HL-60 (cell line): ENCODE measurements around the gene NUP210.

Experiments
- GABPA ChIP-seq: IDR thresholded peaks from 2 replicates; pipeline ENCODE4 v1.6.1; 2012; ENCODE audit warnings: low read depth
- TF ChIP-seq, protein P1 (sequence below): IDR thresholded peaks from one replicate; pipeline ENCODE4 v1.5.1; 2011; ENCODE audit warnings: low read length, control low read depth, inconsistent platforms; ENCODE audit not compliant: insufficient read depth
- TF ChIP-seq, protein P2 (sequence below): IDR thresholded peaks from 2 replicates; pipeline ENCODE4 v1.6.1; 2012; ENCODE audit warnings: low read depth; ENCODE audit not compliant: insufficient replicate concordance

DNA sequence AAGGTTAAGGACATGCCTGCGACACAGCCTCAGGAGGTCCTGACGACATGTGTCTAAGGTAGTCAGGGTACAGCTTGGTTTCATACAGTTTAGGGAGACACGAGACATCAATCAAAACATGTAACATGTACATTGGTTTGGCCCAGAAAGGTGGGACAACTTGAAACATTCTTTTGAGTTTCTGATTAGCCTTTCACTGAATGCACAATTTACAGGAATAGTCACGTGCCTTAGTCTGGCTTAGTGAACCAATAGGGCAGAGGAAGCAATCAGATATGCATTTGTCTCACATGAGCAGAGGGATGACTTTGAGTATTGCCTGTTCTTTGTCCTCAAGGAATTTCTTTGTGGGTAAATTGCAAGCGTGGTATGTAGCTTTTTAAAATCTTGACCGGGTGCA, 35.5 kb upstream of the NUP210 start:
- TF ChIP-seq, protein P1, sequence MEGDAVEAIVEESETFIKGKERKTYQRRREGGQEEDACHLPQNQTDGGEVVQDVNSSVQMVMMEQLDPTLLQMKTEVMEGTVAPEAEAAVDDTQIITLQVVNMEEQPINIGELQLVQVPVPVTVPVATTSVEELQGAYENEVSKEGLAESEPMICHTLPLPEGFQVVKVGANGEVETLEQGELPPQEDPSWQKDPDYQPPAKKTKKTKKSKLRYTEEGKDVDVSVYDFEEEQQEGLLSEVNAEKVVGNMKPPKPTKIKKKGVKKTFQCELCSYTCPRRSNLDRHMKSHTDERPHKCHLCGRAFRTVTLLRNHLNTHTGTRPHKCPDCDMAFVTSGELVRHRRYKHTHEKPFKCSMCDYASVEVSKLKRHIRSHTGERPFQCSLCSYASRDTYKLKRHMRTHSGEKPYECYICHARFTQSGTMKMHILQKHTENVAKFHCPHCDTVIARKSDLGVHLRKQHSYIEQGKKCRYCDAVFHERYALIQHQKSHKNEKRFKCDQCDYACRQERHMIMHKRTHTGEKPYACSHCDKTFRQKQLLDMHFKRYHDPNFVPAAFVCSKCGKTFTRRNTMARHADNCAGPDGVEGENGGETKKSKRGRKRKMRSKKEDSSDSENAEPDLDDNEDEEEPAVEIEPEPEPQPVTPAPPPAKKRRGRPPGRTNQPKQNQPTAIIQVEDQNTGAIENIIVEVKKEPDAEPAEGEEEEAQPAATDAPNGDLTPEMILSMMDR, result no peak
- no peak for TF ChIP-seq GABPA
- TF ChIP-seq, protein P2, sequence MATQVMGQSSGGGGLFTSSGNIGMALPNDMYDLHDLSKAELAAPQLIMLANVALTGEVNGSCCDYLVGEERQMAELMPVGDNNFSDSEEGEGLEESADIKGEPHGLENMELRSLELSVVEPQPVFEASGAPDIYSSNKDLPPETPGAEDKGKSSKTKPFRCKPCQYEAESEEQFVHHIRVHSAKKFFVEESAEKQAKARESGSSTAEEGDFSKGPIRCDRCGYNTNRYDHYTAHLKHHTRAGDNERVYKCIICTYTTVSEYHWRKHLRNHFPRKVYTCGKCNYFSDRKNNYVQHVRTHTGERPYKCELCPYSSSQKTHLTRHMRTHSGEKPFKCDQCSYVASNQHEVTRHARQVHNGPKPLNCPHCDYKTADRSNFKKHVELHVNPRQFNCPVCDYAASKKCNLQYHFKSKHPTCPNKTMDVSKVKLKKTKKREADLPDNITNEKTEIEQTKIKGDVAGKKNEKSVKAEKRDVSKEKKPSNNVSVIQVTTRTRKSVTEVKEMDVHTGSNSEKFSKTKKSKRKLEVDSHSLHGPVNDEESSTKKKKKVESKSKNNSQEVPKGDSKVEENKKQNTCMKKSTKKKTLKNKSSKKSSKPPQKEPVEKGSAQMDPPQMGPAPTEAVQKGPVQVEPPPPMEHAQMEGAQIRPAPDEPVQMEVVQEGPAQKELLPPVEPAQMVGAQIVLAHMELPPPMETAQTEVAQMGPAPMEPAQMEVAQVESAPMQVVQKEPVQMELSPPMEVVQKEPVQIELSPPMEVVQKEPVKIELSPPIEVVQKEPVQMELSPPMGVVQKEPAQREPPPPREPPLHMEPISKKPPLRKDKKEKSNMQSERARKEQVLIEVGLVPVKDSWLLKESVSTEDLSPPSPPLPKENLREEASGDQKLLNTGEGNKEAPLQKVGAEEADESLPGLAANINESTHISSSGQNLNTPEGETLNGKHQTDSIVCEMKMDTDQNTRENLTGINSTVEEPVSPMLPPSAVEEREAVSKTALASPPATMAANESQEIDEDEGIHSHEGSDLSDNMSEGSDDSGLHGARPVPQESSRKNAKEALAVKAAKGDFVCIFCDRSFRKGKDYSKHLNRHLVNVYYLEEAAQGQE, result no peak
